ENCODE data around the gene SNAPC1. TPM values are rescaled to one million over a fixed set of nuclear protein-coding genes. Genes with fewer than 3 reads are reported as not detected.

SNAPC1 gene
- total and polyA plus RNA-seq, 9 of the 15 experiments (the other 6 are each of a cell fraction or from before 2014, with no cell fraction given) = 3.7 to 9.0 (median 7.9) TPM

DNA sequence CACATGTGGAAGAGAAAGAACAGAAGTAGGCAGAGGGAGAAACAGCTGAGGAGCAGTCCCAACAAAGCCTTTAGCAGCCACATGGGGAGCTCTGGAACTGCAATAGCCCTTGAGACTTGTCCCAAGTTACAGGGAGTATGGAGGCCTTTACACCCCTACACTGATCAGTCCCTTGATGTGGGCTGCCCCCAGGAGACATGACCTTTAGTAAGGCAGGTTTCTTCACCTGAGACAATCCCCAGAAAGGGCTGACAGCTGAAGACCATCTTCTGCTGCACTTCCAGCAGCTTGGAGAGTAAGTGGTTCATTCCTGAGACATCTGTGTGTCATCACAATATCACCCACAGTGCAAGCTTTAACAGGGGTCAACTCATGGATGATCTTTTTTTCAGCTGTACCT lies 8.6 kb upstream of the SNAPC1 start (continued):
- no peak for TF ChIP-seq ZNF212 (CRISPR knock-in tag; IDR thresholded peaks at IDR 0.05)
- TF ChIP-seq, protein P1, sequence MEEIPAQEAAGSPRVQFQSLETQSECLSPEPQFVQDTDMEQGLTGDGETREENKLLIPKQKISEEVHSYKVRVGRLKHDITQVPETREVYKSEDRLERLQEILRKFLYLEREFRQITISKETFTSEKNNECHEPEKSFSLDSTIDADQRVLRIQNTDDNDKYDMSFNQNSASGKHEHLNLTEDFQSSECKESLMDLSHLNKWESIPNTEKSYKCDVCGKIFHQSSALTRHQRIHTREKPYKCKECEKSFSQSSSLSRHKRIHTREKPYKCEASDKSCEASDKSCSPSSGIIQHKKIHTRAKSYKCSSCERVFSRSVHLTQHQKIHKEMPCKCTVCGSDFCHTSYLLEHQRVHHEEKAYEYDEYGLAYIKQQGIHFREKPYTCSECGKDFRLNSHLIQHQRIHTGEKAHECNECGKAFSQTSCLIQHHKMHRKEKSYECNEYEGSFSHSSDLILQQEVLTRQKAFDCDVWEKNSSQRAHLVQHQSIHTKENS (CRISPR knock-in tag; IDR thresholded peaks at IDR 0.05) = no peak
- TF ChIP-seq MEIS2 (IDR thresholded peaks at IDR 0.05; ENCODE audit: partially characterized antibody) = peak; percentile 5
- no peak for TF ChIP-seq ZNF445 (CRISPR knock-in tag; IDR thresholded peaks at IDR 0.05; ENCODE audit: low read depth)
- TF ChIP-seq ZNF133 (CRISPR knock-in tag; IDR thresholded peaks at IDR 0.05) = no peak
- no peak for TF ChIP-seq POLR2H (tag; IDR thresholded peaks at IDR 0.05; ENCODE audit: low read depth)
- no peak for TF ChIP-seq YBX1 (IDR thresholded peaks at IDR 0.05)
- no peak for TF ChIP-seq CHD2 (IDR thresholded peaks at IDR 0.05; ENCODE audit: low read depth, low read length)
- no peak for TF ChIP-seq BCL6 (CRISPR knock-in tag; IDR thresholded peaks at IDR 0.05)
- no peak for TF ChIP-seq TEAD1 (CRISPR knock-in tag; IDR thresholded peaks at IDR 0.05)
- no peak for TF ChIP-seq NFXL1 (CRISPR knock-in tag; IDR thresholded peaks at IDR 0.05)
- no peak for TF ChIP-seq CC2D1A (IDR thresholded peaks at IDR 0.05)
- TF ChIP-seq ZNF354B (CRISPR knock-in tag; IDR thresholded peaks at IDR 0.05) = no peak
- TF ChIP-seq ZNF232 (CRISPR knock-in tag; IDR thresholded peaks at IDR 0.05) = no peak
- TF ChIP-seq, protein P2, sequence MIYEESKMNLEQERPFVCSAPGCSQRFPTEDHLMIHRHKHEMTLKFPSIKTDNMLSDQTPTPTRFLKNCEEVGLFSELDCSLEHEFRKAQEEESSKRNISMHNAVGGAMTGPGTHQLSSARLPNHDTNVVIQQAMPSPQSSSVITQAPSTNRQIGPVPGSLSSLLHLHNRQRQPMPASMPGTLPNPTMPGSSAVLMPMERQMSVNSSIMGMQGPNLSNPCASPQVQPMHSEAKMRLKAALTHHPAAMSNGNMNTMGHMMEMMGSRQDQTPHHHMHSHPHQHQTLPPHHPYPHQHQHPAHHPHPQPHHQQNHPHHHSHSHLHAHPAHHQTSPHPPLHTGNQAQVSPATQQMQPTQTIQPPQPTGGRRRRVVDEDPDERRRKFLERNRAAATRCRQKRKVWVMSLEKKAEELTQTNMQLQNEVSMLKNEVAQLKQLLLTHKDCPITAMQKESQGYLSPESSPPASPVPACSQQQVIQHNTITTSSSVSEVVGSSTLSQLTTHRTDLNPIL (CRISPR knock-in tag; IDR thresholded peaks at IDR 0.05) = no peak
- TF ChIP-seq ZNF197 (CRISPR knock-in tag; IDR thresholded peaks at IDR 0.05; ENCODE audit: low read depth) = no peak
- TF ChIP-seq CCNT2 (IDR thresholded peaks at IDR 0.05; ENCODE audit: borderline replicate concordance, extremely low read depth, insufficient read length, low read depth, low read length) = no peak
- TF ChIP-seq, protein P3, sequence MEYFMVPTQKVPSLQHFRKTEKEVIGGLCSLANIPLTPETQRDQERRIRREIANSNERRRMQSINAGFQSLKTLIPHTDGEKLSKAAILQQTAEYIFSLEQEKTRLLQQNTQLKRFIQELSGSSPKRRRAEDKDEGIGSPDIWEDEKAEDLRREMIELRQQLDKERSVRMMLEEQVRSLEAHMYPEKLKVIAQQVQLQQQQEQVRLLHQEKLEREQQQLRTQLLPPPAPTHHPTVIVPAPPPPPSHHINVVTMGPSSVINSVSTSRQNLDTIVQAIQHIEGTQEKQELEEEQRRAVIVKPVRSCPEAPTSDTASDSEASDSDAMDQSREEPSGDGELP (CRISPR knock-in tag; IDR thresholded peaks at IDR 0.05; ENCODE audit: borderline replicate concordance) = peak; percentile 37; the same call in 1 of the 2 replicates

Data from K562 (cell line).